ENCODE results near the gene DOCK2. TPM values are rescaled to one million over a fixed set of nuclear protein-coding genes. Genes with fewer than 3 reads are reported as not detected.

The DOCK2 gene
- total and polyA plus RNA-seq, 9 of the 15 experiments (the other 6 are each of a cell fraction or from before 2014, with no cell fraction given), result 4.5 to 42.6 (median 20.5) TPM

GRCh38 chr5:169746147-169746694, 109.1 kb downstream of the DOCK2 start (continued):
- TF ChIP-seq MEF2A (IDR thresholded peaks at IDR 0.05; ENCODE audit: control insufficient read depth, low read depth, low read length), result no peak
- TF ChIP-seq CHD7 (IDR thresholded peaks at IDR 0.05; ENCODE audit: low read depth, low read length), result no peak
- no peak for TF ChIP-seq ZNF551 (CRISPR knock-in tag; IDR thresholded peaks at IDR 0.05)
- no peak for TF ChIP-seq PRPF4 (IDR thresholded peaks at IDR 0.05; ENCODE audit: insufficient read depth, low read depth, low read length, poor library complexity, severe bottlenecking)
- TF ChIP-seq ZMIZ1 (IDR thresholded peaks at IDR 0.05; ENCODE audit: low read depth in 2 of 2, low read length in 2 of 2), result peak in 1 of 2 experiments; percentile 40; a peak in 1 of 4 replicates
- TF ChIP-seq HDAC6 (IDR thresholded peaks at IDR 0.05; ENCODE audit: low read depth, low read length), result no peak
- TF ChIP-seq SRSF3 (IDR thresholded peaks at IDR 0.05; ENCODE audit: insufficient read depth, low read length), result no peak
- TF ChIP-seq RBM14 (IDR thresholded peaks at IDR 0.05; ENCODE audit: borderline replicate concordance, insufficient read depth, low read depth, low read length), result no peak
- no peak for TF ChIP-seq NFE2L1 (tag; IDR thresholded peaks at IDR 0.05; ENCODE audit: borderline replicate concordance, low read depth)
- no peak for TF ChIP-seq USF1 (CRISPR knock-in tag; IDR thresholded peaks at IDR 0.05)
- peak; percentile 96 for TF ChIP-seq MYNN (IDR thresholded peaks at IDR 0.05)
- no peak for TF ChIP-seq MYNN (CRISPR knock-in tag; IDR thresholded peaks at IDR 0.05)

All from K562 (cell line).